ENCODE results near the gene RBCK1. TPM values are rescaled to one million over a fixed set of nuclear protein-coding genes. Genes with fewer than 3 reads are reported as not detected.

The RBCK1 gene
- total and polyA plus RNA-seq, 9 of the 15 experiments (the other 6 are each of a cell fraction or from before 2014, with no cell fraction given) = 5.9 to 59.3 (median 26.5) TPM

GRCh38 chr20:397432-398237, 10.5 kb upstream of the RBCK1 start (continued):
- TF ChIP-seq ETV6 (IDR thresholded peaks at IDR 0.05; ENCODE audit: borderline replicate concordance in 1 of 2, low read depth in 2 of 2, low read length in 1 of 2) = no peak
- no peak for TF ChIP-seq ETV6 (CRISPR knock-in tag; IDR thresholded peaks at IDR 0.05; ENCODE audit: borderline replicate concordance)
- peak; percentile 43 for TF ChIP-seq E2F8 (IDR thresholded peaks at IDR 0.05; ENCODE audit: low read depth, partially characterized antibody)
- peak in 1 of 2 experiments; percentile 34; a peak in 1 of 4 replicates for TF ChIP-seq MAZ (CRISPR knock-in tag; conservative IDR thresholded peaks at IDR 0.05 in 1 of 2, IDR thresholded peaks at IDR 0.05 in 1 of 2)
- peak; percentile 11; the same call in 1 of the 2 replicates for TF ChIP-seq POLR2AphosphoS2 (IDR thresholded peaks at IDR 0.05; ENCODE audit: low read length)
- peak in 1 of 2 experiments; percentile 16 for TF ChIP-seq AFF1 (IDR thresholded peaks at IDR 0.05; ENCODE audit: low read depth in 1 of 2, partially characterized antibody in 2 of 2)
- TF ChIP-seq SUPT5H (IDR thresholded peaks at IDR 0.05) = peak; percentile 48; the same call in 1 of the 2 replicates
- TF ChIP-seq, protein P1, sequence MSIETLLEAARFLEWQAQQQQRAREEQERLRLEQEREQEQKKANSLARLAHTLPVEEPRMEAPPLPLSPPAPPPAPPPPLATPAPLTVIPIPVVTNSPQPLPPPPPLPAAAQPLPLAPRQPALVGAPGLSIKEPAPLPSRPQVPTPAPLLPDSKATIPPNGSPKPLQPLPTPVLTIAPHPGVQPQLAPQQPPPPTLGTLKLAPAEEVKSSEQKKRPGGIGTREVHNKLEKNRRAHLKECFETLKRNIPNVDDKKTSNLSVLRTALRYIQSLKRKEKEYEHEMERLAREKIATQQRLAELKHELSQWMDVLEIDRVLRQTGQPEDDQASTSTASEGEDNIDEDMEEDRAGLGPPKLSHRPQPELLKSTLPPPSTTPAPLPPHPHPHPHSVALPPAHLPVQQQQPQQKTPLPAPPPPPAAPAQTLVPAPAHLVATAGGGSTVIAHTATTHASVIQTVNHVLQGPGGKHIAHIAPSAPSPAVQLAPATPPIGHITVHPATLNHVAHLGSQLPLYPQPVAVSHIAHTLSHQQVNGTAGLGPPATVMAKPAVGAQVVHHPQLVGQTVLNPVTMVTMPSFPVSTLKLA (conservative IDR thresholded peaks at IDR 0.05) = no peak
- peak; percentile 32; the same call in 1 of the 2 replicates for TF ChIP-seq GABPB1 (CRISPR knock-in tag; IDR thresholded peaks at IDR 0.05)
- no peak for TF ChIP-seq ZBTB26 (CRISPR knock-in tag; IDR thresholded peaks at IDR 0.05)
- no peak for TF ChIP-seq KDM5B (IDR thresholded peaks at IDR 0.05; ENCODE audit: insufficient replicate concordance, low read depth, low read length)
- peak; percentile 60 for TF ChIP-seq POLR2B (IDR thresholded peaks at IDR 0.05; ENCODE audit: low read depth, partially characterized antibody)
- peak; percentile 8 for TF ChIP-seq POLR2G (IDR thresholded peaks at IDR 0.05; ENCODE audit: low read depth, low read length)
- TF ChIP-seq RCOR1 (IDR thresholded peaks at IDR 0.05; ENCODE audit: borderline replicate concordance in 1 of 2, low read depth in 2 of 2, low read length in 2 of 2) = 0 out of 4 replicates have a peak, but pooled peaks of 1 of the 2 experiments have one; percentile 5
- TF ChIP-seq TCF7L2 (IDR thresholded peaks at IDR 0.05; ENCODE audit: low read depth, low read length) = no peak
- TF ChIP-seq CTBP1 (IDR thresholded peaks at IDR 0.05; ENCODE audit: borderline replicate concordance) = no peak
